ENCODE data around the gene SLC25A11. TPM values are rescaled to one million over a fixed set of nuclear protein-coding genes. Genes with fewer than 3 reads are reported as not detected.
A peak's percentile ranks its signal among the peaks of the same experiment; 100 is the strongest.

SLC25A11 gene
- total RNA-seq, 1 donor from 2014 or later, result 56.2 TPM

- Histone ChIP-seq H3K9me3 (no peaks in the 10 kb centered on the region), H3K36me3 (peaks cover 57 to 59% of the 10 kb centered on the region in 2 donors), H3K27me3 (no peaks in the 10 kb centered on the region), H3K27ac (no peak overlapping the region), H3K4me1 (peaks cover 0 to 9% of the 10 kb centered on the region in 2 donors), H3K4me3 (no peak overlapping the region)
- intact Hi-C loops (cut with DNase I), result no loop called here
- TF ChIP-seq CTCF (IDR thresholded peaks at IDR 0.05), result no peak
- DNase-seq (ENCODE audit: low spot score in 2 of 2), result no peak
Observed at GRCh38 chr17:4982305-4982704, 42.5 kb upstream of the SLC25A11 start.

- Histone ChIP-seq H3K27ac (no peak overlapping the region), H3K4me3 (no peak overlapping the region), H3K9me3 (no peaks in the 10 kb centered on the region), H3K36me3 (peaks cover 68 to 74% of the 10 kb centered on the region in 2 donors), H3K4me1 (no peaks in the 10 kb centered on the region), H3K27me3 (no peaks in the 10 kb centered on the region)
- no peak for DNase-seq (ENCODE audit: low spot score in 2 of 2)
- intact Hi-C loops (cut with DNase I), result loop anchor here (1.0 kb wide), 1 partner anchor 82 kb away; no protein-coding TSS in a partner anchor
- peak; percentile 68 to 76 (median 76) for TF ChIP-seq CTCF (IDR thresholded peaks at IDR 0.05)
Observed at GRCh38 chr17:4980644-4981216, 40.9 kb upstream of the SLC25A11 start.

- H3K9me3 ChIP-seq, result no peaks in the 10 kb centered on the region
- no peak for TF ChIP-seq CTCF (IDR thresholded peaks at IDR 0.05)
- intact Hi-C loops (cut with DNase I), result no loop called here
- H3K4me3 ChIP-seq, result no peak overlapping the region
- no peak overlapping the region for H3K27ac ChIP-seq
- no peak for DNase-seq (ENCODE audit: low spot score in 2 of 2)
- H3K4me1 ChIP-seq, result no peaks in the 10 kb centered on the region
- H3K27me3 ChIP-seq, result no peaks in the 10 kb centered on the region
- peaks cover 61 to 76% of the 10 kb centered on the region in 2 donors for H3K36me3 ChIP-seq
Observed at GRCh38 chr17:4978726-4979125, 38.9 kb upstream of the SLC25A11 start.

- no peak for DNase-seq (ENCODE audit: low spot score in 2 of 2)
- Histone ChIP-seq H3K9me3 (no peaks in the 10 kb centered on the region), H3K27ac (peak overlapping the region; percentile 47 to 48), H3K4me3 (no peak overlapping the region), H3K27me3 (no peaks in the 10 kb centered on the region), H3K4me1 (peaks cover 0 to 3% of the 10 kb centered on the region in 2 donors), H3K36me3 (peaks cover 49 to 81% of the 10 kb centered on the region in 2 donors)
- TF ChIP-seq CTCF (IDR thresholded peaks at IDR 0.05), result no peak
- intact Hi-C loops (cut with DNase I), result no loop called here
Observed at GRCh38 chr17:4974115-4974670, 34.3 kb upstream of the SLC25A11 start.

DNA sequence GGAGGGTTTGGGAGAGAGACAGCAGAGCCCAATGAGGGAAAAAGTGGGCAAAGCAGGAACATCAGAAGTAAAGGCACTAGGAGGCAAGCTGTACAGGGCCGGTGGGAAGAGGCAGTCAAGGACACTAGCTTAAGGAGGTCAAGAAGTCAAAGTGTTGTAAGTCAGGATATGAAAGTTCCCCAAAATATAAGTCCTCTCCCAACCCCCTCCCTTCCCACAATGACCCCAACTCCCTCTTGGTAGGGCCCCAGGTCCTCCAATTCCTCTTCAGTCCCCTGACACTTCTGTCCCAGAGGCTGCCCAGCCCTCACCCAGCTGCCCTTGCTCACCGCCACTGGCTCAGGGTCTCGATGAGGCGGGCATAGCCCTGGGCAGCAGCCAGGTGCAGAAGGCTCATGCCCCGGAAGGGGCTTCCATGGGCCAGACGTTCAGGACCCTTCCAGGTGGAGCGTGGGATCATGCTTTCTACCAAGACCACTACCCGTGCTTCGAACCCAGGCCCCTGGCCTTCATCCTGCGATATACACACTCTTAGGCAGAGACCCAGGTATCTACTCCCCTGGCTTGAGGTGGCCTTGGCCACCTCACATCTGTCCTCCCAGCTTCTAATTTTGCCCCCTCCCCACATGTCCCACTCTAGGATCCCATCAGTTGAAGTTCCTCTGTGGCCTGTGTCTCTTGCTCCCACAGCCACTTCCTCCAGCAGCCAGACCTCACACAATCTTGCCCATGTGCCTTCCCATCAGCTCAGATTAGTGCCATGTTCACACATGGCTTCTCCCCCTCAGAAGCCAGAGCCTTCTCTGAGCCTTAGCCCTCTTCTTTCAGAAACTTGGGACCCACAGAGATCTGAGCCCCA, 33.6 kb upstream of the SLC25A11 start:
- H3K4me3 ChIP-seq, result no peak overlapping the region
- TF ChIP-seq CTCF (IDR thresholded peaks at IDR 0.05), result no peak
- no peaks in the 10 kb centered on the region for H3K9me3 ChIP-seq
- peaks cover 6 to 10% of the 10 kb centered on the region in 2 donors for H3K4me1 ChIP-seq
- peaks cover 46 to 74% of the 10 kb centered on the region in 2 donors for H3K36me3 ChIP-seq
- H3K27ac ChIP-seq, result peak overlapping the region; percentile 47 to 48
- intact Hi-C loops (cut with DNase I), result no loop called here
- no peaks in the 10 kb centered on the region for H3K27me3 ChIP-seq
- no peak for DNase-seq (ENCODE audit: low spot score in 2 of 2)

Data from ascending aorta (tissue), 2 donors.